ENCODE data around the gene PTPRO.

The PTPRO gene

DNA sequence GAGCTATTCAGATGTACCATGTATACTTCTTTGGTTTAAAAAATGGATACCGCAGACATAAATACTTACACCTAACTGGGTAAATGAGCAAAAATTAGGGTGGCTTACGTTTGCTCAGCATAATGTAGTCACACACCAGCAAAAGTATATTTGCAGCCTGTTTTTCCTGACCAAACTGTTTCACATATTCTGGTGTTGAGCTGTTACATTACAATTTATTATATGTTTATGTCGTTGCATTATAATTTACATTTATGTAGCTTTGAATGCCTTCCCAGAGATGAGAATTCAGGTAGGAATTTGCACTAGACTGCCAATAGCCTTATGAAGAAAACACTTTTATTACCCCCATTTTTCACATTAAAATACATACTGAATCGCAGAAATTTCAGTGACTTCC lies 183.3 kb downstream of the PTPRO start:
- TF ChIP-seq, protein P1, sequence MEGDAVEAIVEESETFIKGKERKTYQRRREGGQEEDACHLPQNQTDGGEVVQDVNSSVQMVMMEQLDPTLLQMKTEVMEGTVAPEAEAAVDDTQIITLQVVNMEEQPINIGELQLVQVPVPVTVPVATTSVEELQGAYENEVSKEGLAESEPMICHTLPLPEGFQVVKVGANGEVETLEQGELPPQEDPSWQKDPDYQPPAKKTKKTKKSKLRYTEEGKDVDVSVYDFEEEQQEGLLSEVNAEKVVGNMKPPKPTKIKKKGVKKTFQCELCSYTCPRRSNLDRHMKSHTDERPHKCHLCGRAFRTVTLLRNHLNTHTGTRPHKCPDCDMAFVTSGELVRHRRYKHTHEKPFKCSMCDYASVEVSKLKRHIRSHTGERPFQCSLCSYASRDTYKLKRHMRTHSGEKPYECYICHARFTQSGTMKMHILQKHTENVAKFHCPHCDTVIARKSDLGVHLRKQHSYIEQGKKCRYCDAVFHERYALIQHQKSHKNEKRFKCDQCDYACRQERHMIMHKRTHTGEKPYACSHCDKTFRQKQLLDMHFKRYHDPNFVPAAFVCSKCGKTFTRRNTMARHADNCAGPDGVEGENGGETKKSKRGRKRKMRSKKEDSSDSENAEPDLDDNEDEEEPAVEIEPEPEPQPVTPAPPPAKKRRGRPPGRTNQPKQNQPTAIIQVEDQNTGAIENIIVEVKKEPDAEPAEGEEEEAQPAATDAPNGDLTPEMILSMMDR (IDR thresholded peaks at IDR 0.05), result no peak
- no peak for TF ChIP-seq ZFX (IDR thresholded peaks at IDR 0.05; ENCODE audit: borderline replicate concordance)

DNA sequence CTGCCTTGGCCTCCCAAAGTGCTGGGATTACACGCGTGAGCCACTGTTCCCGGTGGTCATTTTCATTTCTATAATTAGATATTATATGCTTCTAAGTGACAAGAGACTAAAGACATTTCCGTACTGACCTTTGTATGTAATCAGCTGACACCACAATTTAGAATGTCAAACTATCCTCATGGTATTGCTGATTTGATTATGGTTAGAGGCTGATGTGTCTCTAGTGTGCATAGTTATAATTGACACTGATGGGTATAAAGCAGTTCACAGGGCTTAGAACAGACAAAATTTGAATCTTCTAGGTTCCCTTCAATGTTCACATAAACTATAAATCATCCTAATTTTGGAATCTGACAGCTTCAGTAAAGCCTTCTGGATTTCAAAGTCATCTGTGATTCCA lies 192.7 kb downstream of the PTPRO start:
- no peak overlapping the region for H3K27ac ChIP-seq
- TF ChIP-seq, protein P1 (IDR thresholded peaks at IDR 0.05), result no peak
- no peak for TF ChIP-seq ZFX (IDR thresholded peaks at IDR 0.05; ENCODE audit: borderline replicate concordance)

More for the DNA sequence above, 183.3 kb downstream of the PTPRO start:
- H3K27ac ChIP-seq, result no peak overlapping the region

DNA sequence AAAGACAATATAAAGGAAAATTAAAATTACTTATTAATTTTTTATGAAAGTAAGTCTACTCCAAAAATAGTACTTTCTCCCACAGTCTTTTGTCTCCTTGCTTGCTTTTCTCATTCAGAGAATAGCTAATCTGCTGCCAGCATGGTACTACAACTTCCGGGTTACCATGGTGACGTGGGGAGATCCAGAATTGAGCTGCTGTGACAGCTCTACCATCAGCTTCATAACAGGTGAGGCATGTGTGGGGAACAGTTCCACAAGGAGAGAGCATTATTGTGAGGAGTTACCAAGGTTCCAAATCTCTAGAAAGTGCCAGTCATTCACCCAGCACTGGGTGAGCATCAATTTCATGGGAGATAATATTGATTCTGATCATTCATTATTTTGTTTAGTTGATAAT lies 197.8 kb downstream of the PTPRO start:
- TF ChIP-seq ZFX (IDR thresholded peaks at IDR 0.05; ENCODE audit: borderline replicate concordance), result no peak
- H3K27ac ChIP-seq, result no peak overlapping the region

GRCh38 chr12:15520844-15521243 lies 198.5 kb downstream of the PTPRO start:
- TF ChIP-seq, protein P1 (IDR thresholded peaks at IDR 0.05), result no peak
- TF ChIP-seq ZFX (IDR thresholded peaks at IDR 0.05; ENCODE audit: borderline replicate concordance), result no peak
- no peak overlapping the region for H3K27ac ChIP-seq

- H3K27ac ChIP-seq, result no peak overlapping the region
- TF ChIP-seq, protein P1 (IDR thresholded peaks at IDR 0.05), result peak; percentile 84
- no peak for TF ChIP-seq ZFX (IDR thresholded peaks at IDR 0.05; ENCODE audit: borderline replicate concordance)
Measured at GRCh38 chr12:15522574-15523187, 200.4 kb downstream of the PTPRO start.

DNA sequence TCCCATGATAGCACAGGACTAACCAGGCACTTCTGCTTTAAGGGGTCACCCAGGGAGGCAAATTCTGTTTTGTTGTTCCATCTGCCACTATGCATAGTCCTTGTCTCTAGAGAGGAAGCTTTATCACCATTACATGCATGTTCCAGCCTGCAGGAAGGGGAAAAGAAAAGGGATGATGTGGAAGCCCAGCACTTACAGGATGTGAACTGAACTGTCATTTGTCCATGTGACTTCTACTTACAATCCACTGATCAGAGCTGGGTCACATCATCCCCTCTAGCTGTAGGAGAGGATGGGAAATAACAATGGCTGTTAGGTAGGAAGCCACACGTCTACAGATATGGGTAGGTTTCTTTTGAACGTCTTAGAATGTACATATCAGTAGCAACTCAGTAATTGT lies 203.1 kb downstream of the PTPRO start:
- TF ChIP-seq ZFX (IDR thresholded peaks at IDR 0.05; ENCODE audit: borderline replicate concordance), result no peak
- no peak overlapping the region for H3K27ac ChIP-seq

DNA sequence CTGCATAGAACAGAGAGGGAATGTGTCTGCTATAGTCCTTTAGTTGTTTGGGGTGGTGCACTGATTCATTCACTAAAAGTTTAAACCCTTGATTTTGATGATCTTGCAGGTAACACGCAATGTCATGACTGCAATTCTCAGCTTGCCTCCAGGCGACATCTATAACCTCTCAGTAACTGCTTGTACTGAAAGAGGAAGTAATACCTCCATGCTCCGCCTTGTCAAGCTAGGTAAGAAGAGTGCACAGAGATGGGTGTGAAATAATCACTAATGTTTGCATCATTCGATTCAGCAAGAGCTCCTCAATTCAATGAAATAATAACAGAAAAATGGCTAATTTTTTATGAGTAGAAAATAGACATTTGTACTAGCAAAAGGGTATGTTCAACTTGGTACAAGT lies 203.7 kb downstream of the PTPRO start:
- no peak overlapping the region for H3K27ac ChIP-seq
- TF ChIP-seq, protein P1 (IDR thresholded peaks at IDR 0.05), result no peak
- TF ChIP-seq ZFX (IDR thresholded peaks at IDR 0.05; ENCODE audit: borderline replicate concordance), result no peak

GRCh38 chr12:15527201-15528080 lies 205.1 kb downstream of the PTPRO start:
- no peak for TF ChIP-seq ZFX (IDR thresholded peaks at IDR 0.05; ENCODE audit: borderline replicate concordance)
- TF ChIP-seq, protein P1 (IDR thresholded peaks at IDR 0.05), result peak; percentile 65
- H3K27ac ChIP-seq, result 0 out of 2 replicates have a peak overlapping the region, but pooled peaks have one; percentile 2
